ENCODE data around the gene SERPINH1. TPM values are rescaled to one million over a fixed set of nuclear protein-coding genes. Genes with fewer than 3 reads are reported as not detected.

The SERPINH1 gene
- total RNA-seq, 2 experiments from 2014 or later = 20.3 to 23.1 TPM

GRCh38 chr11:75603791-75604736 is 42.0 kb downstream of the SERPINH1 start:
- Mint-ChIP-seq H3K9me3 (ENCODE audit: low read depth) (no peaks in the 10 kb centered on the region), H3K36me3 (ENCODE audit: low read depth) (no peaks in the 10 kb centered on the region), H3K27me3 (peaks cover 7% of the 10 kb centered on the region), H3K4me3 (no peak overlapping the region), H3K4me1 (no peaks in the 10 kb centered on the region), H3K27ac (no peak overlapping the region)
- ATAC-seq (no peak), DNase-seq (no peak)
- ChIA-PET CTCF (no interaction called here), POLR2A (no interaction called here)
- intact Hi-C loops (cut with DNase I, micrococcal nuclease) = no loop called here

DNA sequence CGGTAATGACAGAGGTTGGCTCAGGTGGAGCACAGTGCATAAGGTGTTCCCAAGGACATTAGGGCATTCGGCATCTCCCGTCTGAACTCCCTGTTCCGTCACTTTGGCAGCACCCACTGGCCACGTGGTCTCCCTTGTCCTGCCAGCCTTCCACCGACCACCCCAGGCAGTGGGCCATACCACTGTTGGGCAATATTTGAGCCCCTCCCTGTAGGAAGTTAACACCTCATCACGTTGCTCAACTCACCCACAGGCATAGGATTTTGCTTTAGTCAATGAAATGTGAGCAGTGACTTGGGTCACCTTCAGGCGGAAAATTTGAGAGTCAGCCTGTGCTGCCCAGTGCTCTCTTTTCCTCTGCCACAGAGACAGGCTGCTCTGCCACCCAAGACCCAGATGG is 44.0 kb downstream of the SERPINH1 start:
- Mint-ChIP-seq H3K4me1 (no peaks in the 10 kb centered on the region), H3K9me3 (ENCODE audit: low read depth) (no peaks in the 10 kb centered on the region), H3K36me3 (ENCODE audit: low read depth) (no peaks in the 10 kb centered on the region), H3K4me3 (no peak overlapping the region), H3K27me3 (peaks cover 7% of the 10 kb centered on the region), H3K27ac (no peak overlapping the region)
- CTCF ChIA-PET = no interaction called here
- no peak for DNase-seq
- intact Hi-C loops (cut with DNase I, micrococcal nuclease) = no loop called here
- no peak for ATAC-seq
- POLR2A ChIA-PET = no interaction called here

- Mint-ChIP-seq H3K9me3 (ENCODE audit: low read depth) (no peaks in the 10 kb centered on the region), H3K4me3 (no peak overlapping the region), H3K27ac (no peak overlapping the region), H3K27me3 (no peaks in the 10 kb centered on the region), H3K4me1 (no peaks in the 10 kb centered on the region), H3K36me3 (ENCODE audit: low read depth) (no peaks in the 10 kb centered on the region)
- intact Hi-C loops (cut with DNase I, micrococcal nuclease) = no loop called here
- ATAC-seq (no peak), DNase-seq (no peak)
- ChIA-PET CTCF (interaction anchor here (0.6 to 1.2 kb wide), 2 partner anchors 19 to 37 kb away, joined by 3 to 4 read pairs; no protein-coding TSS in a partner anchor), POLR2A (no interaction called here)
Observed at GRCh38 chr11:75611823-75612222, 49.8 kb downstream of the SERPINH1 start.

DNA sequence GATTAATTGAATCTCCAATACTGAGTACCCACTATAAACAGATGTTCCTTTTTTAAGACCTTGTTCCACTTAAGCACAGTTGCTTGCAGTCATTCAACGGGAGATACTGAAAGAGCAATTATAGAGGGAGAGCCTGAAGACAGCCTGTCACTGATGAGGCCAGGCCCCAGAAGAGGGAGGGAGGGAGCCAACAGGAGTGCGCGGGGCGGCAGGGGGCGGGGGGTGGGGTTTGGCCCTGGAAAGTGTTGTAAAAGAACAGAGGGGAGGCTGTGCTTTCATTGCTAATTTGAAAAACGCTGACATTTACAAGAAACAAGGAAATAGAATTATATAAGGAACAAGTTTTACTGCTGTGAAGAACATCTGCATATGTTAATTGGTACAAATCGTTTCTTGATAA is 53.7 kb downstream of the SERPINH1 start:
- Mint-ChIP-seq H3K4me3 (no peak overlapping the region), H3K9me3 (ENCODE audit: low read depth) (no peaks in the 10 kb centered on the region), H3K27me3 (peaks cover 2% of the 10 kb centered on the region), H3K4me1 (no peaks in the 10 kb centered on the region), H3K36me3 (ENCODE audit: low read depth) (no peaks in the 10 kb centered on the region), H3K27ac (no peak overlapping the region)
- ChIA-PET CTCF (no interaction called here), POLR2A (no interaction called here)
- DNase-seq (no peak), ATAC-seq (no peak)
- intact Hi-C loops (cut with DNase I, micrococcal nuclease) = no loop called here

DNA sequence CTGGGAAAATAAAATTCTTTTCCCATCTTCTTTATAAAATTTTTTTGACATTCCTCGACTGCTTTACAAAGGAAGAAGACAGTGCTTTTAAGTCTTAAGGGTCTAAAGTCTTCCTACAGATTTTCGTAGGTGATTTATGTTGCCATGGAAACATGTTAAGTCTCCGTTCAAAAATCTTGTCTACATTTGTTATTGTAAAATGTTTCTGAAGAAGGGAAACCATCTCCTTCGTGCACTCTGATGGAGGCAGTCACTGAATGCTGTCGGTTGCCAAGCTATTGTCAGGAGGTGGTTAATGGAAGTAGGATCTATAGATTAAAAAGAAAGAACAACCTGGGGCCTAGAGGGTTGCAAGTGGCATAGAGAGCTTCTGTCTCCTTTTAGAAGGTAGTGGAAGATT is 54.2 kb downstream of the SERPINH1 start:
- no peaks in the 10 kb centered on the region for H3K4me1 Mint-ChIP-seq
- H3K4me3 Mint-ChIP-seq = no peak overlapping the region
- POLR2A ChIA-PET = no interaction called here
- CTCF ChIA-PET = no interaction called here
- H3K27ac Mint-ChIP-seq = no peak overlapping the region
- ATAC-seq = no peak
- H3K9me3 Mint-ChIP-seq (ENCODE audit: low read depth) = no peaks in the 10 kb centered on the region
- intact Hi-C loops (cut with DNase I, micrococcal nuclease) = no loop called here
- H3K36me3 Mint-ChIP-seq (ENCODE audit: low read depth) = no peaks in the 10 kb centered on the region
- peaks cover 2% of the 10 kb centered on the region for H3K27me3 Mint-ChIP-seq
- DNase-seq = no peak

Other genes with a start within 250 kb of the SERPINH1 start
- gene ARRB1, start 210.6 kb upstream of the SERPINH1 start, total RNA-seq = 10 to 100 TPM; 21.0 to 21.8 TPM
- gene RPS3, start 162.7 kb upstream of the SERPINH1 start, total RNA-seq = 1,000 to 10,000 TPM; 4,536 to 4,569 TPM
- gene KLHL35, start 129.1 kb upstream of the SERPINH1 start, total RNA-seq = under 1 TPM; 0.62 to 0.65 TPM
- 10 to 100 TPM; 16.8 to 22.0 TPM for gene GDPD5, start 36.3 kb upstream of the SERPINH1 start, total RNA-seq
- under 1 TPM in 1 of 2 experiments, not detected in 1; 0.05 TPM for gene MAP6, start 106.8 kb downstream of the SERPINH1 start, total RNA-seq
- not detected for gene MOGAT2, start 155.6 kb downstream of the SERPINH1 start, total RNA-seq
- gene DGAT2, start 206.5 kb downstream of the SERPINH1 start, total RNA-seq = 1 to 10 TPM; 1.4 to 1.5 TPM